ENCODE results near the gene NRP1. TPM values are rescaled to one million over a fixed set of nuclear protein-coding genes. Genes with fewer than 3 reads are reported as not detected.
A peak's percentile ranks its signal among the peaks of the same experiment; 100 is the strongest.
"Not testable (repeated sequence)": the region's sequence is repeated elsewhere in the genome, so short reads cannot be mapped to it uniquely, and the experiment has no call there.

The NRP1 gene
- total RNA-seq, 1 donor from 2014 or later = 178 TPM

DNA sequence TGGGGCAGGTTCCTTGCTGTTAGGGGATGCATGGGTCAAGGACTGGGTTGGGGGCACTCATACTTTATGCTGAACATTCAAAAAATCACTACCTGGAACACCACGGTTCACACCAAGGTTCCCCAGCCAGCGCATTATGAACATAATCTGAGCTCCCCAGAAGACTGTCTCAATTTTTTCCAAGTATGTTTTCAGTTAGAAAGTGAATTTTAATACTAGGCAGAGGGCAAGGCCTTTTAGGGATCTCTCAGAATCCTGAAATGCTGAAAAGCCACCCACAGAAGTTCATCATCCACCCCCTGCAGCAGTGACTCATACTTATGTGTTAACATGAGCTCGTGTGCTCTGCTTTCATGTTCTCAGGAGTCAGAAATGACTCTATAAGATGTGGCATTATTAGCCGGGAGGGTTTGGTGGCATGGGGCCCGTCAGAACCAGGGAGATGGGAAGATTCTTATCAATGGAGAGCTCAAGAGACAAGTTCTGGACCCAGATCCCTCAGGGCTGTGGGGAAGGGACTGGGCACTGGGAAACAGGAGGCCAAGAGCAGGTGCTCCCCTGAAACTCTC lies 191.2 kb downstream of the NRP1 start:
- no peak for DNase-seq

GRCh38 chr10:33142295-33142694 lies 192.2 kb downstream of the NRP1 start:
- DNase-seq = no peak

GRCh38 chr10:33141251-33141650 lies 193.2 kb downstream of the NRP1 start:
- no peak for DNase-seq

GRCh38 chr10:33139181-33139646 lies 195.3 kb downstream of the NRP1 start:
- DNase-seq = no peak

DNA sequence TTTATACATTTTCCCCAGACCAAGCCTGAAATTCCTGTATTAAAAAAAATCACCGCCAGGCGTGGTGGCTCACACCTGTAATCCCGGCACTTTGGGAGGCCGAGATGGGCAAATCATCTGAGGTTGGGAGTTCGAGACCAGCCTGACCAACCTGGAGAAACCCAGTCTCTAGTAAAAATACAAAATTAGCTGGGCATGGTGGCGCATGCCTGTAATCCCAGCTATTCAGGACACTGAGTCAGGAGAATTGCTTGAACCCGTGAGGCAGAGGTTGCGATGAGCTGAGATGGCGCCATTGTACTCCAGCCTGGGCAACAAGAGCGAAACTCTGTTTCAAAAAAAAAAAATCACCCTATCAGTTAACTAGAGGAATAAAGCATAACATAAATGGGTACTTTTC lies 195.8 kb downstream of the NRP1 start:
- DNase-seq = not testable (repeated sequence)

- DNase-seq = no peak
Measured at GRCh38 chr10:33137356-33138005, 197.0 kb downstream of the NRP1 start.

DNA sequence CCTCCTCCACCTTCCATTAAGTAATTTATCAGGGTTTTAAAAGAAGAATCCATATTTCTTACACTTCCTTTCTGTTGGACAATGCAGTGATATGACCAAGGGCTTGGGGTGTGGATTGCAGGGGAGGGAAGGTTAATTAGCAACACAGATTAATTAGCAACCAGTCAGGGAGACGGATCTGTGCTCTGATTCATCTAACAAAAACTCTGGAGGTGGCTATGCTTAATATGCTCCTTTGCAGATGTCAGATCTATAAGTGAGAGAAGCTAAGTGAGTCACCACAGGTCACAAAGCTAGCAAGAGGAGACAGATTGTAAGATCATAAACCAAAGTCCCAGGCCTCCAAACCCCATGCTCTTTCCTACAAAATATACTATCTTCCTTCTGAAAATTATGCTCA lies 197.7 kb downstream of the NRP1 start:
- no peak for DNase-seq

DNA sequence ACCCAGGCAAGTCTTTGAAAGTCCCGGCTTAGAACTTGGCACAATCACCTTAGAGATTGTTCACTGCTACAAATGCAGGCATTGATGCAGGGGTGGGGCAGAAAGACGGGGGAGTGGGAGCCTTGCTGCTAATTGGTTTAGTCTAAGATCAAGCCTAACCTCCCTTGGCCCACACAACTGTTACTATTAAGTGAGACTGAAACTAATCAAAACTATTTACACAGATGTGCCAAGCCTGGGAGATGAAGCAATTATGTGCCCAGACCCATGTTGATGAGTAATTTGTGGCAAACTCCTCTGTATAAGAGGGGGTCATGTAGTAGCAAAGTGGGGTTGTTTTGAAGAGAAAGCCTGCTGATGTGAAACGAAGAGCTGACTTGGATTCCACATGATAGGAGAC lies 198.2 kb downstream of the NRP1 start:
- no peak for DNase-seq

DNA sequence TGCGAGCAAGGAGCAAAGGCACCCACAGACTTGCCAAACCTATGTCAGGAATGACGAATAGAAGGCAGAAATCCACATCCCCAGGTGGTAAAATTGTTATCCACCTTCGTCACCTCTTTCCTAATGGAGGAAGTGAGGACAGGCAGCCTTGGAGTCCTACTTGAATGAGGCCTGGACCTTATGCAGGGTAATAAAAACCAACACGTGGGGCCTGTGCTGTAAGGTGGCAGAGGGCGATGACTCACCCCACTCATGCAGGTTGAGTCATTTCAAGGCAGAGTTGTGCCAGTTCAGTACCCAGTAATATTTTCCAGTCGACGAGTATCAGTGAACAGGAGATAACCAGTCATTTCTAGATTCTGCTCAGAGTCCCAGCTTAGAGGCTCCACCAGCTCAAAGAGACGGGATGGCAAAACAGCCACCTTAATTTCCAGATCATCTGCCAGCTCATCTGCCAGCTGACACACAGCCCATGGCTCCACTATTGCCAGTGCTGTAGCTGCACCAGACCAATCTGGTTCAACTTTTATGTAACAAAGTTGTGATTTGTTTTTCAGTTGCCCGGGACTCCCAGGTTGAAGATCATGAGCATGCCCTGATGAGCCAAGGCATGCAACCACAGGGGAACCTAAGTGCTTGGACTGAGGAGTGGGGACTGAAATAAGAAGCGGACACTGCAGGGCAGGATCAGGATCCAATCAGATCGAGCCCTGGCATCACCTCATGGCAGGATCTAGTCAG lies 200.3 kb downstream of the NRP1 start:
- DNase-seq = peak; percentile 90

GRCh38 chr10:33133557-33133956 lies 200.9 kb downstream of the NRP1 start:
- DNase-seq = no peak

- no peak for DNase-seq
Measured at GRCh38 chr10:33132626-33133025, 201.8 kb downstream of the NRP1 start.

GRCh38 chr10:33129996-33130386 lies 204.5 kb downstream of the NRP1 start:
- DNase-seq = no peak

GRCh38 chr10:33129141-33129995 lies 205.1 kb downstream of the NRP1 start:
- no peak for DNase-seq

- DNase-seq = no peak
Measured at GRCh38 chr10:33127622-33128021, 206.8 kb downstream of the NRP1 start.

All from dermis blood vessel endothelial cell (primary cell).